KMS-11 (cell line): ENCODE data around the gene MAGEA8.
"Not testable (repeated sequence)": the region's sequence is repeated elsewhere in the genome, so short reads cannot be mapped to it uniquely, and the experiment has no call there.

Source experiments
- H2AFZ ChIP-seq: fragments of 200-600 bp; sonication (generic); 2 replicates; pipeline ENCODE4 v1.6.1; 2016; ENCODE audit warnings: antibody characterized with exemption, mixed run types, low read depth
- H3K27ac ChIP-seq: fragments of 200-600 bp; sonication (generic); 2 replicates; pipeline ENCODE4 v1.6.1; 2016; ENCODE audit warnings: mild to moderate bottlenecking, mixed run types
- H3K27me3 ChIP-seq: fragments of 200-600 bp; sonication (generic); 2 replicates; pipeline ENCODE4 v1.6.1; 2017; ENCODE audit warnings: mild to moderate bottlenecking, low read depth, mixed run types, moderate library complexity; ENCODE audit not compliant: insufficient read depth
- H3K36me3 ChIP-seq: fragments of 200-600 bp; sonication (generic); 2 replicates; pipeline ENCODE4 v1.6.1; 2017; ENCODE audit warnings: mild to moderate bottlenecking, mixed run types; ENCODE audit not compliant: insufficient read depth
- H3K4me1 ChIP-seq: fragments of 200-600 bp; sonication (generic); 2 replicates; pipeline ENCODE4 v1.6.1; 2016; ENCODE audit warnings: mild to moderate bottlenecking, low read depth, mixed run types; ENCODE audit not compliant: poor library complexity, severe bottlenecking
- H3K4me2 ChIP-seq: fragments of 200-600 bp; sonication (generic); 2 replicates; pipeline ENCODE4 v1.7.0; 2016; ENCODE audit warnings: mild to moderate bottlenecking, mixed run types
- H3K4me3 ChIP-seq: fragments of 200-600 bp; sonication (generic); IDR thresholded peaks from 2 replicates; pipeline ENCODE4 v1.6.1; 2017; ENCODE audit warnings: low read depth, low read length, mixed read lengths; ENCODE audit not compliant: insufficient read depth
- H3K79me2 ChIP-seq: fragments of 200-600 bp; sonication (generic); 2 replicates; pipeline ENCODE4 v1.6.1; 2016; ENCODE audit warnings: low read depth, mixed run types; ENCODE audit not compliant: insufficient read depth
- H3K9ac ChIP-seq: fragments of 200-600 bp; sonication (generic); 2 replicates; pipeline ENCODE4 v1.6.1; 2016; ENCODE audit warnings: mild to moderate bottlenecking, mixed run types
- H4K20me1 ChIP-seq: fragments of 200-600 bp; sonication (generic); 2 replicates; pipeline ENCODE4 v1.6.1; 2016; ENCODE audit warnings: mild to moderate bottlenecking, mixed run types; ENCODE audit not compliant: insufficient read depth
- CTCF ChIP-seq: fragments of 200-600 bp; sonication (generic); conservative IDR thresholded peaks from 2 replicates; pipeline ENCODE4 v1.6.1; 2017; ENCODE audit warnings: low read depth, mild to moderate bottlenecking, antibody characterized with exemption, low read length, moderate library complexity, mixed read lengths

MAGEA8 gene, protein sequence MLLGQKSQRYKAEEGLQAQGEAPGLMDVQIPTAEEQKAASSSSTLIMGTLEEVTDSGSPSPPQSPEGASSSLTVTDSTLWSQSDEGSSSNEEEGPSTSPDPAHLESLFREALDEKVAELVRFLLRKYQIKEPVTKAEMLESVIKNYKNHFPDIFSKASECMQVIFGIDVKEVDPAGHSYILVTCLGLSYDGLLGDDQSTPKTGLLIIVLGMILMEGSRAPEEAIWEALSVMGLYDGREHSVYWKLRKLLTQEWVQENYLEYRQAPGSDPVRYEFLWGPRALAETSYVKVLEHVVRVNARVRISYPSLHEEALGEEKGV

DNA sequence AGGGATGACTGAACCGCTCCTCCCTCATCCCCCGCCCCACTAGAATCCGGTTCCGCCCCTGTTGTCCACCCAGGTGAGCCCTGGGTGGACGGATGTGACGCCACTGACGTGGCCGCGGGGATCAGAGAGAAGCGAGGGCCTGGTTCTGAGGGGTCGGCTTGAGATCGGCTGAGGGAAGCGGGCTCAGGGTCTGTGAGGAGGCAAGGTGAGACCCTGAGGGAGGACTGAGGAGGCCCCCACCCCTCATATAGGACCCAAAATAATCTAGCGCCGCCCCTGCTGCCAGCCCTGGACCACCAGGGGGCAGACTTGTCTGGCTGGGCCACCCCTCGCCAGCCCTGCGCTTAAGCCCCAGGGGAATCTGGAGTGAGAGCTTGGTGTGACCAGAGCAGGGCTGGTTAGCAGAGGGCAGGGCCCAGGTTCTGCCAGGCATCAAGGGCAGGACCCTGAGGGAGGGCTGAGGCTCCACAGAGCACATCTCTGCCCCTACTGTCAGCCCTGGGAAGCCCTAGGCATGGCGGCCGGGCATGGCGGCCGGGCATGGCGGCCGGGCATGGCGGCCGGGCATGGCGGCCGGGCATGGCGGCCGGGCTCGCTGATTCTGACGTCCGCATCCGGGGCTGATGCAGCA lies at the start of gene MAGEA8:
TSS of gene MAGEA8 (plus strand) at position 103 of the 631 bp plus-strand sequence. CDS start 3,090 bp downstream, outside the sequence.
- H2AFZ ChIP-seq: no peak within 1 kb of the TSS

GRCh38 chrX:149831473-149831872 lies 49.5 kb upstream of the MAGEA8 start:
- Histone ChIP-seq H3K9ac (no peak overlapping the region), H4K20me1 (no peaks in the 10 kb centered on the region), H3K79me2 (no peaks in the 10 kb centered on the region), H3K4me3 (no peak overlapping the region), H3K4me2 (no peak overlapping the region), H3K36me3 (no peaks in the 10 kb centered on the region), H2AFZ (no peak overlapping the region), H3K4me1 (no peaks in the 10 kb centered on the region), H3K27me3 (no peaks in the 10 kb centered on the region), H3K27ac (no peak overlapping the region)
- no peak for TF ChIP-seq CTCF

More for the DNA sequence above, at the start of gene MAGEA8:
- H3K4me2 ChIP-seq: no peak within 1 kb of the TSS
- no peaks in the 10 kb centered on the region for H3K36me3 ChIP-seq
- no peak within 1 kb of the TSS for H3K9ac ChIP-seq
- H3K4me1 ChIP-seq: no peaks in the 10 kb centered on the region
- no peak within 1 kb of the TSS for H3K4me3 ChIP-seq
- H3K79me2 ChIP-seq: no peaks in the 10 kb centered on the region
- no peak within 1 kb of the TSS for H3K27ac ChIP-seq
- TF ChIP-seq CTCF: no peak
- H3K27me3 ChIP-seq: no peaks in the 10 kb centered on the region
- no peaks in the 10 kb centered on the region for H4K20me1 ChIP-seq

DNA sequence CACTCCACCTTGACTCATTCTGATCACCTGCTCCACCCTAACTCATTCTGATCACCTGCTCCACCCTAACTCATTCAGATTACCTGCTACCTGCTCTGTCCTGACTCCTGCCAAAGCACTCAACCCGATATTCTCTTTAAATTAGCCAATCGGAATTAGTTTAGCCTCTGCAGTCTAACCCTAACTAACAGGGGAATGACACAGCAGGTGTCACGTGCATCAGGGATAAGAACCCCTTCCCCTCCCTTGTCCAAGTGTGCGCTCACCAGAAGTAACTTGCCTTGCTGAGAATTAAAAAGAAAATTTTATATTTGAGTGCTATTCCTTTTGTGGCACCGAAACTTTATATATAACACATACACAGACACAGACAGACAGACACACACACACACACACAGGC lies 44.3 kb upstream of the MAGEA8 start:
- H3K27me3 ChIP-seq, H3K4me3 ChIP-seq, H3K27ac ChIP-seq: not testable (repeated sequence)

GRCh38 chrX:149837167-149837566 lies 43.8 kb upstream of the MAGEA8 start:
- no peak overlapping the region for H3K9ac ChIP-seq
- no peaks in the 10 kb centered on the region for H3K36me3 ChIP-seq
- no peak overlapping the region for H3K4me2 ChIP-seq
- H3K79me2 ChIP-seq: no peaks in the 10 kb centered on the region
- H3K4me1 ChIP-seq: no peaks in the 10 kb centered on the region
- no peak for TF ChIP-seq CTCF
- H3K4me3 ChIP-seq: no peak overlapping the region
- H3K27me3 ChIP-seq: no peaks in the 10 kb centered on the region
- H3K27ac ChIP-seq: no peak overlapping the region
- no peak overlapping the region for H2AFZ ChIP-seq
- no peaks in the 10 kb centered on the region for H4K20me1 ChIP-seq

More for the DNA sequence above, 44.3 kb upstream of the MAGEA8 start:
- not testable (repeated sequence) for H3K4me1 ChIP-seq, H3K4me2 ChIP-seq, H3K9ac ChIP-seq, H4K20me1 ChIP-seq, H3K36me3 ChIP-seq, H2AFZ ChIP-seq, H3K79me2 ChIP-seq

- Histone ChIP-seq H3K4me2 (no peak overlapping the region), H3K79me2 (no peaks in the 10 kb centered on the region), H2AFZ (no peak overlapping the region)
Observed at GRCh38 chrX:149837639-149838038, 43.3 kb upstream of the MAGEA8 start.

More at GRCh38 chrX:149837639-149838038, 43.3 kb upstream of the MAGEA8 start:
- H3K27ac ChIP-seq: no peak overlapping the region
- no peaks in the 10 kb centered on the region for H4K20me1 ChIP-seq
- TF ChIP-seq CTCF: no peak
- no peak overlapping the region for H3K9ac ChIP-seq
- no peaks in the 10 kb centered on the region for H3K36me3 ChIP-seq
- no peak overlapping the region for H3K4me3 ChIP-seq
- no peaks in the 10 kb centered on the region for H3K4me1 ChIP-seq
- H3K27me3 ChIP-seq: no peaks in the 10 kb centered on the region
